ENCODE results near the gene WSCD1. TPM values are rescaled to one million over a fixed set of nuclear protein-coding genes. Genes with fewer than 3 reads are reported as not detected.
A peak's percentile ranks its signal among the peaks of the same experiment; 100 is the strongest.

WSCD1 gene
- total and polyA plus RNA-seq, 12 donors: 2.5 to 13.8 (median 4.2) TPM

DNA sequence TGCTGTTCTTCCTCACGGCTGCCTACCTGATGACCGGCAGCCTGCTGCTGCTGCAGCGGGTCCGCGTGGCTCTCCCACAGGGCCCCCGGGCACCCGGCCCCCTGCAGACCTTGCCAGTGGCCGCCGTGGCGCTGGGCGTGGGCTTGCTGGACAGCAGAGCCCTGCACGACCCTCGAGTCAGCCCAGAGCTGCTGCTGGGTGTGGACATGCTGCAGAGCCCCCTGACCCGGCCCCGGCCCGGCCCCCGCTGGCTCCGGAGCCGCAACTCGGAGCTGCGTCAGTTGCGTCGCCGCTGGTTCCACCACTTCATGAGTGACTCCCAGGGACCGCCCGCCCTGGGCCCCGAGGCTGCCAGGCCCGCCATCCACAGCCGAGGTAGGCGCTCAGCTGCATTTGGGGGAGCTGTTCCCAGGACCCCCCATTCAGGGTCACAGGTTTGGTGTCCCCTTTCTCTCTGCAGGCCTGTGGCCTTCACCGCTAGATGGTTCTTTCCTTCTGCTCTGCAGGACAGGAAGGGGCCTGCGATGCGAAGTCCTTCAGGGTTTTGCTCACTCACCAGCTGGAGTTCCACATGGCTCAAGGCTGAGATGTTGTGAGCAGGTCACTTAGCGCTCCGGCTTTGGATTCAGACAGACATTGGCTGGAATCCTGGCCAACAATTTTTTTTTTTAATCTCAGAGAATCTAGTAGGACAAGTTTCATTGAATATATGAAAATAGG, 10.7 kb downstream of the WSCD1 start:
- no peaks in the 10 kb centered on the region for H3K27me3 ChIP-seq
- DNase-seq: no peak
- TF ChIP-seq, protein P1, sequence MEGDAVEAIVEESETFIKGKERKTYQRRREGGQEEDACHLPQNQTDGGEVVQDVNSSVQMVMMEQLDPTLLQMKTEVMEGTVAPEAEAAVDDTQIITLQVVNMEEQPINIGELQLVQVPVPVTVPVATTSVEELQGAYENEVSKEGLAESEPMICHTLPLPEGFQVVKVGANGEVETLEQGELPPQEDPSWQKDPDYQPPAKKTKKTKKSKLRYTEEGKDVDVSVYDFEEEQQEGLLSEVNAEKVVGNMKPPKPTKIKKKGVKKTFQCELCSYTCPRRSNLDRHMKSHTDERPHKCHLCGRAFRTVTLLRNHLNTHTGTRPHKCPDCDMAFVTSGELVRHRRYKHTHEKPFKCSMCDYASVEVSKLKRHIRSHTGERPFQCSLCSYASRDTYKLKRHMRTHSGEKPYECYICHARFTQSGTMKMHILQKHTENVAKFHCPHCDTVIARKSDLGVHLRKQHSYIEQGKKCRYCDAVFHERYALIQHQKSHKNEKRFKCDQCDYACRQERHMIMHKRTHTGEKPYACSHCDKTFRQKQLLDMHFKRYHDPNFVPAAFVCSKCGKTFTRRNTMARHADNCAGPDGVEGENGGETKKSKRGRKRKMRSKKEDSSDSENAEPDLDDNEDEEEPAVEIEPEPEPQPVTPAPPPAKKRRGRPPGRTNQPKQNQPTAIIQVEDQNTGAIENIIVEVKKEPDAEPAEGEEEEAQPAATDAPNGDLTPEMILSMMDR (IDR thresholded peaks at IDR 0.05): no peak
- no peaks in the 10 kb centered on the region for H3K9me3 ChIP-seq
- peaks cover 0 to 5% (median 0%) of the 10 kb centered on the region in 9 donors for H3K4me1 ChIP-seq
- H3K27ac ChIP-seq: no peak overlapping the region
- ATAC-seq: peak in 1 of 8 donors; percentile 49
- H3K4me3 ChIP-seq: no peak overlapping the region
- intact Hi-C loops (cut with DNase I): no loop called here
- peaks cover 0 to 12% (median 0%) of the 10 kb centered on the region in 9 donors for H3K36me3 ChIP-seq
- WGBS, 2 donors: 91 to 95% methylated on average over 33 to 35 of the region's 35 CpGs

DNA sequence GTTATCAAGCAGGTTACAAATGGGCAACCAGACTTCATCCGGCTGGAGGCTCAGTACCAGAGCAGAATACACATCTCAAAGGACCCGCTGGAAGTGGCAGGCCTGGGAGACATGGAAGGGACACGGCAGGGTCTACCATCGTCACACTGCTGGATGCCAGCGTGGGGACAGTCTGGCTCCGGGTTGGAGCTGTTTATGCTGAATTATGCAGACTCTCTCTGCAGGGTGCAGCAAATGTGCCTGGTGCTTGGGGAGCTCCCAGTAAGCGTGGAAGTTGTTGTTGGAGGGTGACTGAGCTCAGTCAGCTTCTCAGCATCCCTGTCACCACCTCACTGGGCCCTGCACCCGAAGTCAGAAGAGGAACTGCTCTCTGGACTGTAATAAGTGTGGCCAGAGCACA, 12.2 kb downstream of the WSCD1 start:
- TF ChIP-seq, protein P1 (IDR thresholded peaks at IDR 0.05): no peak
- WGBS, 2 donors: 77 to 79% methylated on average over 8 of the region's 8 CpGs
- H3K27me3 ChIP-seq: no peaks in the 10 kb centered on the region
- H3K9me3 ChIP-seq: no peaks in the 10 kb centered on the region
- H3K27ac ChIP-seq: no peak overlapping the region
- no peak overlapping the region for H3K4me3 ChIP-seq
- peaks cover 0 to 5% (median 0%) of the 10 kb centered on the region in 9 donors for H3K4me1 ChIP-seq
- intact Hi-C loops (cut with DNase I): no loop called here
- ATAC-seq (no peak), DNase-seq (no peak)
- H3K36me3 ChIP-seq: peaks cover 0 to 12% (median 0%) of the 10 kb centered on the region in 9 donors

DNA sequence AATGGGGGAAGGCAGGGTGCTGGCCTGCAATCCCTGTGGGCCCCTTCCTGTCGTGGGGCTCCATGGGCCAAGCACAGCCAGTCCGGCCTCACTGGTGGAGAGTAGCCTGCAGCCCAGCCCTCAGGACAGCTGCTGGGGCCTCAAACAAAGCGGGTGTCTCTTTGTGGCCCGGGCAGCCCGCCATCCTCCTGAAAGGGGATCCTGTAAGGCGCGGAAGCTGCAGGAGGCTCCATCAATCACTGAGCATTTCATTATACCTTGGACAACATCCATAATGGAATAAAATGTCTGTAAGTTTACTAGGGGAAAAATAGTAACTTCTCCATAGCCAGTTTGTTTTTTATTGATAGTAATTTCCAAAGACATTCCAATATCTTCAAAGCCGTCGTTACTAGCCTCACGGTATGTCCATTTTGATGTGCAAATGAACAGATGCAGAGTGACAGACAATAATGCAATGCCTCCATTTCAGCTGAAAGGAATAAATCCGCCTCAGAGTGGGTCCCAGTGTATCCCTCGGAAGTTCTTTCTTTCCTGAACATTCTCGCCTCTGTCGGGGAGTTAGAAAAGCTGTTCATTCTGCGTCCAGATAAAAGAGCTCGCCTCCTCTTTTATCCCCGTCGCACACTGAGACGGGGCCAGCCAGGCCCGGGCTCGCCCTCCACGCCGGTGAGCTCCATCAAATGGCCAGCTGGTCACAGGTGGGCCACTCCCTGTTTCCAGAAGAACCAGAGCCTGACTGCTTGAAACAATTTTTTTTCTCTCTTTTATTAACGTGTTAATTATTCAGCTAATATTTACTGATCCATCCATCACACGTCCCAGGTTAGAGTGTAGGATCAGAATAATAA, 14.4 kb downstream of the WSCD1 start:
- Histone ChIP-seq H3K36me3 (peaks cover 0 to 12% (median 0%) of the 10 kb centered on the region in 9 donors), H3K4me3 (no peak overlapping the region), H3K9me3 (no peaks in the 10 kb centered on the region), H3K27me3 (no peaks in the 10 kb centered on the region), H3K4me1 (peaks cover 0 to 5% (median 0%) of the 10 kb centered on the region in 9 donors), H3K27ac (no peak overlapping the region)
- ATAC-seq (no peak), DNase-seq (no peak)
- intact Hi-C loops (cut with DNase I): no loop called here
- TF ChIP-seq, protein P1 (IDR thresholded peaks at IDR 0.05): no peak
- WGBS, 2 donors: 74 to 79% methylated on average over 25 of the region's 25 CpGs

DNA sequence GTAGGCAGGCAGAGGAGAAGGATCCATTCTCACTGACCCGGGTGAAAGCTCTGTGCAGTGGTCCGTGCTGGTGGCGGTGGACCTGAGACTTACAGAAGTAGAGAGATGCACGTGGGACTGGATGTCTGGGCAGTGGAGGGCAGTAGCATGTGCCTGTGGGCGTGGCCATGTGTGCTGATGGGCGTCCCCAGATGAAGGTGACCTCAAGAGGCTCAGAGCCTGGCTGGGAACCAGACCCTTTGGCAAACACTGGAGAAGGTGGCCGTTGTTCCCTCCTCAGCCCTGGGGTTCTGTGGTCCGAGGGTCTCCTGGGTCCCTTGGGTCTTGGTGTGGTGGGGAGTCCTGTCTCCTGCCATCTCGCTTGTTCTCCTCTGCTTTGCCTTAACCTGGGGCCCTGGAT, 15.6 kb downstream of the WSCD1 start:
- Histone ChIP-seq H3K36me3 (peaks cover 0 to 9% (median 0%) of the 10 kb centered on the region in 9 donors), H3K27ac (no peak overlapping the region), H3K4me1 (peaks cover 0 to 5% (median 0%) of the 10 kb centered on the region in 9 donors), H3K4me3 (no peak overlapping the region), H3K9me3 (no peaks in the 10 kb centered on the region), H3K27me3 (no peaks in the 10 kb centered on the region)
- intact Hi-C loops (cut with DNase I): no loop called here
- TF ChIP-seq, protein P1 (IDR thresholded peaks at IDR 0.05): no peak
- 72 to 73% methylated on average over 9 of the region's 9 CpGs for WGBS, 2 donors
- ATAC-seq (peak in 1 of 8 donors; percentile 34), DNase-seq (no peak)

Measured in heart right ventricle (tissue), 16 donors.